Kidney epithelial cell (primary cell): Measurements from ENCODE around the gene ZNF532. TPM values are rescaled to one million over a fixed set of nuclear protein-coding genes. Genes with fewer than 3 reads are reported as not detected.

ENCODE experiments used
- DNase-seq: peaks from one replicate; pipeline ENCODE4 v3.0.0-alpha.2; 2010; ENCODE audit warnings: low read depth
- H3K27me3 ChIP-seq: 2 replicates; pipeline ENCODE4 v1.6.0; 2011; ENCODE audit warnings: low read length; ENCODE audit not compliant: control insufficient read depth, insufficient read depth
- H3K36me3 ChIP-seq: 2 replicates; pipeline ENCODE4 v1.5.1; 2011; ENCODE audit warnings: low read length; ENCODE audit not compliant: control insufficient read depth, insufficient read depth
- H3K4me3 ChIP-seq: 2 replicates; pipeline ENCODE4 v1.5.1; 2011; ENCODE audit warnings: low read depth, mild to moderate bottlenecking, control low read depth, low read length
- total RNA-seq: library from RNA; depleted of rRNA; stranded (reverse); fragments of >200 nt; gene quantifications from 2 replicates; pipeline ENCODE4 v1.2.3, GENCODE V29; 2015
- TF ChIP-seq, protein P1 (sequence below): IDR thresholded peaks from 2 replicates; pipeline ENCODE4 v1.5.1; 2011; ENCODE audit warnings: mild to moderate bottlenecking, moderate library complexity, low read length, control low read depth, inconsistent platforms; ENCODE audit not compliant: insufficient read depth, poor library complexity, severe bottlenecking

The ZNF532 gene
- total RNA-seq, 1 donor from 2014 or later, result 89.5 TPM

DNA sequence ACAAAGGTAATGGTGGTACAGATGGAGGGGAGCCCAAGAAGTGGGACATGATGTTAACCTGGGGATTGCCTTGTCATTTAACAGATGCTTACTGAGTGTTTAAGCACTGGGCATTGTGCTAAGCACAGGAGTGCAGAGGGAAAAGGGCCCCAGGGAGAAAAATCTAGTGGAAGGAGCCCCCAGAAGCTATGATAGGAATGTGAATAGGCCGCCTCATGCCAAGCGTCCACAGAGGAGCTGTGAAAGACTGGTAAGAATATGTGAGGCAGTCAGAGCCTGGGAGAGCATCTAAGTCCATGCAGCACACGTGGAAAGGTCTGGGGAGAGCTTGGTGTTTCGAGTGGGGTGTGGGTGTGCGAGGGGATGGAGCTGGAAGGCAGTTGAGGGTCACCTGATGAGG lies 5.5 kb downstream of the ZNF532 start:
- H3K4me3 ChIP-seq, result no peak overlapping the region
- no peaks in the 10 kb centered on the region for H3K27me3 ChIP-seq
- H3K36me3 ChIP-seq, result peaks cover 2% of the 10 kb centered on the region
- DNase-seq, result no peak
- TF ChIP-seq, protein P1, sequence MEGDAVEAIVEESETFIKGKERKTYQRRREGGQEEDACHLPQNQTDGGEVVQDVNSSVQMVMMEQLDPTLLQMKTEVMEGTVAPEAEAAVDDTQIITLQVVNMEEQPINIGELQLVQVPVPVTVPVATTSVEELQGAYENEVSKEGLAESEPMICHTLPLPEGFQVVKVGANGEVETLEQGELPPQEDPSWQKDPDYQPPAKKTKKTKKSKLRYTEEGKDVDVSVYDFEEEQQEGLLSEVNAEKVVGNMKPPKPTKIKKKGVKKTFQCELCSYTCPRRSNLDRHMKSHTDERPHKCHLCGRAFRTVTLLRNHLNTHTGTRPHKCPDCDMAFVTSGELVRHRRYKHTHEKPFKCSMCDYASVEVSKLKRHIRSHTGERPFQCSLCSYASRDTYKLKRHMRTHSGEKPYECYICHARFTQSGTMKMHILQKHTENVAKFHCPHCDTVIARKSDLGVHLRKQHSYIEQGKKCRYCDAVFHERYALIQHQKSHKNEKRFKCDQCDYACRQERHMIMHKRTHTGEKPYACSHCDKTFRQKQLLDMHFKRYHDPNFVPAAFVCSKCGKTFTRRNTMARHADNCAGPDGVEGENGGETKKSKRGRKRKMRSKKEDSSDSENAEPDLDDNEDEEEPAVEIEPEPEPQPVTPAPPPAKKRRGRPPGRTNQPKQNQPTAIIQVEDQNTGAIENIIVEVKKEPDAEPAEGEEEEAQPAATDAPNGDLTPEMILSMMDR, result no peak

DNA sequence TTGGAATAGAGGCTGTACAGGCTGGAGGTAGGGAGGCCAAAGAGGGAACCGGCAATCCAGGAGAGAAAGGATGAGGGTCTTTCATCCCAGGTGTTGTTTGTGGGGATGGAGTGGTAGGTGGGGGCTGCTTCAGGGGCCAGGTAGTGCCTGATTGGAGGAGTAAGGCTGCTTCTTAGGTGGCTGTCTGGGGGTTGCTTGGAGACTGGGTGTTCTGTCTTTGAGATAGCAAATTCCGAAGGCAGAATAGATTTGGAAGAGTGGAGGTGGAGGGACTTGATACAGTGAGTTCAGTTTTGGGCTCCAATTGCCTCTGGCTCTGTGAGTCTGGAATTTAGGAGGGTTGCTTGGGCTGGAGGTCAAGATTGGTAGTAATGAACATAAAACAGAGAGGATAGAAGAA lies 5.9 kb downstream of the ZNF532 start:
- TF ChIP-seq, protein P1, result no peak
- no peak for DNase-seq
- H3K36me3 ChIP-seq, result peaks cover 2% of the 10 kb centered on the region
- no peak overlapping the region for H3K4me3 ChIP-seq
- H3K27me3 ChIP-seq, result no peaks in the 10 kb centered on the region

DNA sequence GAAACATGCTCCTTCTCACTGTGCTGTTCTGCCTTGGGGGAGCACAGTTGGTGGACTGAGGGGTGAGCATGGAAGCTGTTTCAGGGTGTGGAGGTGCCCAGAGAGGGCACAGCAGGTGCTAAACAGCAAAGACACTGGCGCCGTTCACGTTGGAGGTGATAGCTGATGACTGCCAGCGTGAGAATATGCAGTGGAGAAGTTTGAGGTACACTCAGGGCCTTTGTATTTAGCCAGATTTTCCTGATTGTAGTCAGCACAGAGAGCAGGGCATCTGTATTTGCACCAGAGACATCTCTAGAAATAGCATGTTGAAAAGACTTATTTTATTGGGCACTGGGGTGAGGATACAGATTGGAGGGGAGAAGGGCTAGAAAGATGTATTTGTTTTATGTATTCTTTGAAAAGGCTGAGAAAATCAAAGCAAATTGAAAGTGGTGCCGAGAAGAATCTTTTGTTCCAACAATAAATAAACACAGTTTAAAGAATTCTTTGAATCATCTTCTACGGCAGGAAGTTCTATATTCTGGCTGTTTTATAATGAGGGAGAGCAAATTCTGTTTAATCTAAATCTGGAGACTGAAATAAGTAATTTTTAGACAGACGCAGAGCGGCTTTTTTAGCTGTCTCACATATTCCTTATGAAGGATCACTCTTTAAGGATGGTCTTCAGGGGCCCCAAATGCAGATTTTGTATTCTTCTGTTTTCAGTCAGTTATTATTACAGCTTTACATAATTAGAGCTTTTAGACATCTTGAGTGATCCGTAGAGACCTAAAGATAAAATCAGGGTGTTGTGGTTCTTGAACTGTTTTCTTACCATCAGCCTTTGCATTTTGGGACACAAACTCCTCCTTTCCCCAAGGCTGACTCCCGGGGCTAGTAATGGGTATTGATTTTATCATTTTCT lies 7.1 kb downstream of the ZNF532 start:
- Histone ChIP-seq H3K36me3 (peaks cover 2% of the 10 kb centered on the region), H3K27me3 (no peaks in the 10 kb centered on the region), H3K4me3 (no peak overlapping the region)
- TF ChIP-seq, protein P1, result no peak
- no peak for DNase-seq

DNA sequence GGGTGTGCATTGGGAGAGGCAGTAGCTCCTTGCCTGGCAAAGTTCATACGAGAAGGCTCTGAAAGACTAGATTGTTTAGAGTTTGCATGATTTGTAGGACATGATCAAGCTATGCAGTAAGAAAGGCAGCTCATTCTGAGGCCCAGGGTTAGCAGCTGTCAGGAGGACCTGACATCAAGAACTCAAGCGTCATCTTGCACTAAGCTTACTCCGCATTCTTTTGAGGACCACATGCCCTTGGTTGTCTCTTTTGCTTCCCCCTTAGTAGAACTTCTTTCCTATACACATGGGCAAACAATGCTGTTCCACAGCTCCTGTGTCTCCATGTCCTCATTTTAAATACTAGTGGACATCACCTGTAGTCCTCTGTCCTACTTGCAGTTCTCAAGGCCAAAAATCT lies 14.0 kb downstream of the ZNF532 start:
- TF ChIP-seq, protein P1, result no peak
- DNase-seq, result no peak
- Histone ChIP-seq H3K27me3 (no peaks in the 10 kb centered on the region), H3K4me3 (no peak overlapping the region), H3K36me3 (no peaks in the 10 kb centered on the region)

DNA sequence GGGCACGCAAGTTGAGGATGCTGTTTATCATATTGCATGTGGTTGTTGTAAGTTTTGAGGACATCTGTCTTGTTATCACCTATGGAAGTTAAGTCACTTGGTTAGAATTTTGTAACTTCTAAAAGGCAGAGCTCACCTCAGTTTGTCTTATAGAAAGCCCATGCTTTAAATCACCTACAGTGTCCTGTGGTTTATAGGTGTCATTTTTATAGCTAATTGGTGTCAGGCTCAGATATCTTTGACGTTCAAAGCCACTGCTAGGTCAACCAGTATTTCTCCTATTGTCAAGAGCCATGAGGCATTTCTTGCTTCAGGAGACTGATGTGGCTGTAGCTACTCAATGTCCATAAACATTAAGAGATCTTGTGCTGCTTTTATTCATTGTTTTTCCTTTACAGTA lies 16.8 kb downstream of the ZNF532 start:
- Histone ChIP-seq H3K27me3 (no peaks in the 10 kb centered on the region), H3K4me3 (no peak overlapping the region), H3K36me3 (no peaks in the 10 kb centered on the region)
- TF ChIP-seq, protein P1, result no peak
- no peak for DNase-seq

DNA sequence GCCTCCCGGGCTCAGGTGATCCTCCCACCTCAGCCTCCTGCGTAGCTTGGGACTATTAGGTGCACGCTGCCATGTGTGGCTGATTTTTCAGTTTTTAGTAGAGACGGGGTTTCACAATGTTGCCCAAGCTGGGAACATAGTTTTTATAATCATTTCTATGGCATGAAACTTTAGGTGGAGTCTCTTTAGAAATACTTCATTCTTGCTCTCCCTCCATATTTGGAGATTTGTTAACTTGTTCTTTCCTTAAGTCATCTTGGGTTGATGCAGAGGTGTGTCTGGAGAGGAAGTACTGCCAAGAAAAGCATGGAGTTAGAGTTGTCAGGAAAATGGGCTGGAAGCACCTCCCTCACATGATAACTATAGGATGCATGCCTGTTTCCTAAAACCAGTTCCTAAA lies 17.4 kb downstream of the ZNF532 start:
- H3K36me3 ChIP-seq, result no peaks in the 10 kb centered on the region
- TF ChIP-seq, protein P1, result no peak
- H3K4me3 ChIP-seq, result no peak overlapping the region
- no peak for DNase-seq
- H3K27me3 ChIP-seq, result no peaks in the 10 kb centered on the region
